NCI-H345 treated with DMSO at 0.1 percent for 48 hours (cell line): ENCODE data around the gene TPSD1.
"Not testable (repeated sequence)": the region's sequence is repeated elsewhere in the genome, so short reads cannot be mapped to it uniquely, and the experiment has no call there.

Source experiments
- DNase-seq: peaks from one replicate; lab custom pipeline; 2025; ENCODE audit not compliant: unreplicated experiment; lab: John Stamatoyannopoulos, UW

The TPSD1 gene

DNA sequence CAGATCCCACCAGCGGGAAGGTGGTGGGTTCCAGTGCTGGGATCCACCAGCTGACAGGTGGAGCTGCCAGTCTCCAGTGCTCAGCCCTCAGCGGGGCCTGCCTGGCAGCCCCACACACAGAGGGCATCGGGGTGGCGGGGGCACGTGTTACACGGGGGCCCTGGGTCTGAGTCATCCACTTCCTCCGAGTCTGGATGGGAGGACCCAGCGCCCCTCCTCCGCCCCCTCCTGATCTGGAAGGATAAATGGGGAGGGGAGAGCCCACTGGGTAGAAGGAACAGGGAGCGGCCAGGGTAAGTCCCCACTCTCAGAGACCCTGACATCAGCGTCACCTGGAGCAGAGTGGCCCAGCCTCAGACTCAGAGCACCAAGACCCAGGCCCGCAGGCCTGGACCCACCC, 15.4 kb upstream of the TPSD1 start, which contains the start of gene TPSAB1:
Gene TPSAB1, plus strand, starts transcription at position 270 of the 400 bp plus-strand sequence. CDS start 234 bp downstream, outside the sequence.
- not testable (repeated sequence) for DNase-seq

DNA sequence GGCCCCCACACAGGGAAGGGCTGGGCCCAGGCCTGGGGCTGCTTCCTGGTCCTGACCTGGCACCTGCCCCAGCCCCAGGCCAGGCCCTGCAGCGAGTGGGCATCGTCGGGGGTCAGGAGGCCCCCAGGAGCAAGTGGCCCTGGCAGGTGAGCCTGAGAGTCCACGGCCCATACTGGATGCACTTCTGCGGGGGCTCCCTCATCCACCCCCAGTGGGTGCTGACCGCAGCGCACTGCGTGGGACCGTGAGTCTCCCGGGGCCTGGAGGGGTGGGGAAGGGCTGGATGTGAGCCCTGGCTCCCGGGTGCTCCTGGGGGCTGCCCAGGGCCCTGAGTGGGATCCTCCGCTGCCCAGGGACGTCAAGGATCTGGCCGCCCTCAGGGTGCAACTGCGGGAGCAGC, 14.8 kb upstream of the TPSD1 start:
- DNase-seq = not testable (repeated sequence)

DNA sequence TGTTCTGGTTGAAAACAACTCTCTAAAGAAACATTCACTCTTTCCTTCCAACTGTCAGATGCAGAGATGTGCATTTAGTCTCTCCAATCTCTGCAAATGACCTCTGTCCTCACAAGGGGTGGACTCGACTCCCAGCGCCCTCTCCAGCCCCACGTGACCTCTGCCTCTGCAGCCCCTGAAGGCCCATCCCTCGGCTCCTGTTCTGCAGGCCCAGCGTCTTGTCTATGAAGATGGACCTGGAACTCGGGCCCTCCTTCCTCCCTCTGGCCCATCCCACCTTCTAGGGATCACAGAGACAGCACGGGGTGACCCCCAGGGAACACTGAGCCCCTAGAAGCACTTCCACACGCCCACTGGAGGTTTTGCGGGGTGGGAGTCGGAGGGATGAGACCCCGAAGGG, 12.5 kb upstream of the TPSD1 start:
- not testable (repeated sequence) for DNase-seq

DNA sequence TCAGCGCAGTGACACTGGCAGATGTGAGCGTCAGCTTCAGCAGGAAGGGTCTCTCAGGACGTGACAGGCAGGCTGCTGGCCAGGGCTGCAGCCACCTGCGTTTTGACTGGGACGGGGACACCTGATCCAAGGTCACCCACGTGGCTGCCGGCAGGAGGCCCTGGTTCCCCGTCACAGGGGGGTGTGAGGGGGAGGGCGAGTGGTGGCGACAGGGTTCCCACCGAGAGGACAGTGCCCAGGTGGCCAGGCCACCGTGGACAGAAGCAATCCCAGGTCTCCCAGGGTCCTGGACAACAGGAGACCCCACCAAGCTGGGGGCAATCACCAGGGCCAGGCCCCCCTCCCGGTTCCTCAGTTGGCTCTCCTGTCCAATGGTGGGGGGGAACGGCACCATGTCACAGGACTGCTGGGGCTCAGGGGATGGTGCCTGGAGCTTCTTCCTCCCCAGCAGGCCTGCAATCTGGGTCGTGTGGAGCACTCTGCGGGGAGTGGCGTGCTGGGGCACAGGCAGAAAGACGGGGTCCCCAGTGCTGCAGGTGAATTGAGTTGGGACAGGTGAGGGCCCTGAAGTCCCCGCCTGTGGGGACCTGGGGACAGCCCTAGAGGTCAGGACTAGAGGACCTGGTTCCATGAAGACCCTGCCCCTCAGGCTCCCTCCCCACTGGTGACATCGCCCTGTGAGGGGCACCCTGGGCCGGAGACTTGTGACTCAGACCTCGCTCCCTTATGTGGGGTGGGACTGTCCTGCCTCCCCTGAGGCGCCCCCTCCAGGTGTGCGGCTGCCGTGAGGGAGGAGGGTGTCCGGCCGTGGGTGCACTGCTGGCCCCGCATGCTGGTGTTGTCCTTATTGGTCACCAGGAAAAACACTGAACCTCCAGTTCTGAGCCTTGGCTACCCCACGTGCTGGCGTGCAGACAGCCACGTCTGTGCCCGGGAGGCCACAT, 11.7 kb upstream of the TPSD1 start:
- DNase-seq = not testable (repeated sequence)

DNA sequence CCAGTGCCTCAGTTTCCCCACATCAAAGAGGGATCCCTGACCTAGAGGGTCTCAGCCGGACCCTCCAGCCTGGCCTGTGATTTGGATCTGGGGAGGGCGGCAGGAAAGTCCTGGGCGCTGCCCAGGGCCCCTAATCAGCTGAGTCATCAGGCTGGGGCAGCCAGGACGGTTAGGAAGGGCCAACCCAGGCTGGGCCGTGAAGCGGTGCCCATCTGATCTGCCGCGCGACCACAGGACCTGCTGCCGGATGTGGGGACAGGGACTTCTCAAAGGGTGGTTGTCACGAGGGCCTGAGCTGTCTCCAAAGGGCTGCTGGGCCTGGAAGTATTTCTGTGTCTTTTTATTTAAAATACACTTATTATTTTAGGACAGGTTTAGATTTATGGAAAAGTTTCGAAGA, 11.0 kb upstream of the TPSD1 start:
- DNase-seq = no peak

DNA sequence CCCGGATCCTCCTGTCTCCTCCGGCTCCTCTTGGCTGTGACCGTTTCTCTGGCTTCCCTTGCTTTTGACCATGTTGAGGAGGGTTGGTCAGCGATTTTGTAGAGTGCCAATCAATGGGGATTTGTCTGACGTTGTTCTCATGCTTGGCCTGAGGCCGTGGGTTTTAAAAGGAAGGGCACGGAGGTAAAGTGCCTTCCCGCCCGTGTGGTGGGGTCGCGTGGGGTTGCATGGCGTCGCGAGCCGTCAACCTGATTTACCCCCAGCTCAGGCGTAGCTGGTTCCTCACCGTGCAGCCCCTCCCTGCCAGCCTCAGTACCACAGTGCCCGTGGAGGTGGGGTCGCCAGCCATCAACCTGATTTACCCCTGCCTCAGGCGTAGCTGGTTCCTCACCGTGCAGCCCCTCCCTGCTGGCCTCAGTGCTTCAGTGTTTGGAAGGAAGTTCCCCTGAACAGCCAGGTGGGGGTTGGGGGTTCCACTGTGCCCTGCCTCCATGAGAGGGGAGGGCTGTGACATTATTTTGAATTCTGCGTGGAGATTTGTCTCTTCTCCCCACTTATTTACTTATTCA, 10.3 kb upstream of the TPSD1 start:
- DNase-seq = no peak

DNA sequence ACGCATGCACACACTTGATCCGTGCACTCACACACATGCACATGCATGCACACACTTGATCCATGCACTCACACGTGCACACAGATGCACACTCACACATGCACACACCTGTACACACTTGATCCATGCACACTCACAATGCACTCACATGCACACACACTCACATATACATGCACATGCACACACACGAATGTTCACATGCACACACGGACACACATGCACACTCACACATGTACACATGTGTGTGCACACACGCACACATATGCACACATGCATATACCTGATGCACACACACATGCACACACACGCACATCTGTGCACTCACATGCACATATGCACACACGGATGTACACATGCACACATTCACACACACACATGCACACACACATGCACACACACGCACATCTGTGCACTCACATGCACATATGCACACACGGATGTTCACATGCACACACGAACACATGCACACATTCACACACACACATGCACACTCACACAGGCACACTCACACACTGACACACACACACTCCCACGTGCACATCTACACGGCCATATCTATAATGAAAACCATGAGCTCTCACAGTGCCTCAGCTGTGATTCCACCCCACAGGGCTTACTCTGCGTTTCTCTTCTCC, 7.8 kb upstream of the TPSD1 start:
- not testable (repeated sequence) for DNase-seq

DNA sequence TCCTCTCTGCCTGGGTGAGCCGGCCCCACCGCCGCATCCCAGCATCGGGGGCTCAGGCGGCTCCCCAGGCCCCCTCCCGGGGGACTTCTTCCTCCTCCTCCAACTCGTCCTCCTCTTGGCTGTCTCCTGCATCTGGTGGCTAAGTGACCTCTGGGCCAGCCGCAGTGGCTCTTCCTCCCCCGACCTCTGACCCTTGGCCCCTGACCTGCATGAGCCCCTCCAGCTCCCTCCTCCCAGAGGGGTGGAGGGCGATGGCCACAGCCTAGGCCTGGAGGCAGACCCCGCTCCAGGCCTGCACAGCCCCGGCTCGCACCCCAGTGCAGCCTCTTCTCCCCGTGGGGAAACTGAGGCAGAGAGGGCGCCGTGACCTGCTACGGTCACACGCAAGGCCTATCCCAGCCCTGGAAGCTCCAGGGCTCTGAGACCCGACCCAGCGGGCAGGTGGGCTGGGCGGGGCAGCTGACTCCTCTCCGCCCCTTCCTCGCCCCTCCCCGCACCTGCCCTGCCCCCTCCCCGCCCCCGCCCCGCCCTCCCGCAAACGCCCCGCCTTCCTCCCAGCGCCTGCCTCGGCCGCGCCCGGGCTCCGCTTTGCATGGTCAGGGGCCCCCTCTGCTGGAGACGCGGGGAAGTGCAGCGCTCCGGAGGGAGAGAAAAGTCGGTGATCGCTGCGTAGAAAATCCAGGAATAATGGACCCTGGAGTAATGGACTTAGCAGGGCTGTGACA, 6.7 kb upstream of the TPSD1 start:
- DNase-seq = not testable (repeated sequence)

DNA sequence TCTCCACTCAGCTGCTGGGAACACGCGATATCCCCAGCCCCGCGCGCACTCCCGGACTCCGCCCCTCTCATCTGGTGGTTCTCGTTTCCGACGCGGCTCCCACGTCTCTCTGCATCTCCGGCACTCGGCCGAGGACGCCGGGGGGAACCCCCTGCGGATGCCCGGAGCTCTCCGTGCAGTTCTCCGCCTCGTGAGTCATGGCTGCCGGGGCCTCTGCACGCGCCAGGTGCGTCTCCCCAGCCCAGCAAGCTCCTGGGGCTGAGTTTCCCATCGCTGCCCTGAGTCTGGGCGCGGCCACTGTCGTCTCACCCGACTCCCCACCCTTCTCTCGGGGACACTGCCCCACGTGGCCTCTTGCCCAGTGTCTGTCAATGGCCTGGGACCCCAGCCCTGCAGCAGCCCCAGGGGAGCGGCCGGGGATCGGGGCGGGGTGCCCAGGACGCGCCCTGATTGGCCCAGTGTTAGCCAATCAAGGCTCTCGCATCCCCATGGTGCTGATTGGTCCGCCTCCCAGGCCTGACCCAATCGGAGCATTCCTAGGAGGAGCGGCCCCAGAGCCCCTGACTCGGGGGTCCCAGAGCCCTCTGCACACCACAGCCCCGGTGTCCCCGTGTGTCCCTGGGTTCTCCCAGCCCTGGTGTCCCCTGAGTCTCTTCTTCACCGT, 2.0 kb upstream of the TPSD1 start:
- not testable (repeated sequence) for DNase-seq

DNA sequence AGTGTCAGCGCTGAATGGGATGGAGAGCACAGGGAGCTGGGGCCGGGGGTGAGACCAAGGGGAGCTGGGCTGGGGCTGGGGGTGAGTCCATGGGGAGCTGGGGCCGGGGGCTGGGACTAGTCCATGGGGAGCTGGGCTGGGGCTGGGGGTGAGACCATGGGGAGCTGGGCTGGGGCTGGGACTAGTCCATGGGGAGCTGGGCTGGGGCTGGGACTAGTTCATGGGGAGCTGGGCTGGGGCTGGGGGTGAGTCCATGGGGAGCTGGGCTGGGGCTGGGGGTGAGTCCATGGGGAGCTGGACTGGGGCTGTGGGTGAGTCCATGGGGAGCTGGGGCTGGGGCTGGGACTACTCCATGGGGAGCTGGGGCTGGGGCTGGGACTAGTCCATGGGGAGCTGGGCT, 1.0 kb upstream of the TPSD1 start:
- DNase-seq = not testable (repeated sequence)

DNA sequence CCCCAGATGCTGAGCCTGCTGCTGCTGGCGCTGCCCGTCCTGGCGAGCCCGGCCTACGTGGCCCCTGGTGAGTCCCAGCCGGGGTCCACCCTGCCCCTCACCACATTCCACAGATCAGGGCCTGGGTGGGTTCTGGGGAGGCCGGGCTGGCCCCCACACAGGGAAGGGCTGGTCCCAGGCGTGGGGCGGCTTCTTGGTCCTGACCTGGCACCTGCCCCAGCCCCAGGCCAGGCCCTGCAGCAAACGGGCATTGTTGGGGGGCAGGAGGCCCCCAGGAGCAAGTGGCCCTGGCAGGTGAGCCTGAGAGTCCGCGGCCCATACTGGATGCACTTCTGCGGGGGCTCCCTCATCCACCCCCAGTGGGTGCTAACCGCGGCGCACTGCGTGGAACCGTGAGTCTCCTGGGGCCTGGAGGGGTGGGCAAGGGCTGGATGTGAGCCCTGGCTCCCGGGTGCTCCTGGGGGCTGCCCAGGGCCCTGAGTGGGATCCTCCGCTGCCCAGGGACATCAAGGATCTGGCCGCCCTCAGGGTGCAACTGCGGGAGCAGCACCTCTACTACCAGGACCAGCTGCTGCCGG, 516 bp downstream of the TPSD1 start:
- not testable (repeated sequence) for DNase-seq

DNA sequence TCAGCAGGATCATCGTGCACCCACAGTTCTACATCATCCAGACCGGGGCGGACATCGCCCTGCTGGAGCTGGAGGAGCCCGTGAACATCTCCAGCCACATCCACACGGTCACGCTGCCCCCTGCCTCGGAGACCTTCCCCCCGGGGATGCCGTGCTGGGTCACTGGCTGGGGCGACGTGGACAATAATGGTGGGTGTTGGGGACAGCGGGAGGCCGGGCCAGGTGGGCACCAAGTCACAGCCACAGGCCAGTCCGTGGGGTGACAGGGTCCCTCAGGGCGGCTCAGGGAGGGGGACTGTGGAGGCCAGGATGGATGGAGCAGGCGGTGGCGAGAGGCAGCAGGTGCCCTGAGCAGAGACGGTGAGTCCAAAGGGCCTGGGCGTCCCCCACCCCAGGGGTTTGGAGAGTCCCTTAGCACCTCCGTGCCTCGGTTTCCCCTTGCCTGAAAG, 1.0 kb downstream of the TPSD1 start:
- no peak for DNase-seq

DNA sequence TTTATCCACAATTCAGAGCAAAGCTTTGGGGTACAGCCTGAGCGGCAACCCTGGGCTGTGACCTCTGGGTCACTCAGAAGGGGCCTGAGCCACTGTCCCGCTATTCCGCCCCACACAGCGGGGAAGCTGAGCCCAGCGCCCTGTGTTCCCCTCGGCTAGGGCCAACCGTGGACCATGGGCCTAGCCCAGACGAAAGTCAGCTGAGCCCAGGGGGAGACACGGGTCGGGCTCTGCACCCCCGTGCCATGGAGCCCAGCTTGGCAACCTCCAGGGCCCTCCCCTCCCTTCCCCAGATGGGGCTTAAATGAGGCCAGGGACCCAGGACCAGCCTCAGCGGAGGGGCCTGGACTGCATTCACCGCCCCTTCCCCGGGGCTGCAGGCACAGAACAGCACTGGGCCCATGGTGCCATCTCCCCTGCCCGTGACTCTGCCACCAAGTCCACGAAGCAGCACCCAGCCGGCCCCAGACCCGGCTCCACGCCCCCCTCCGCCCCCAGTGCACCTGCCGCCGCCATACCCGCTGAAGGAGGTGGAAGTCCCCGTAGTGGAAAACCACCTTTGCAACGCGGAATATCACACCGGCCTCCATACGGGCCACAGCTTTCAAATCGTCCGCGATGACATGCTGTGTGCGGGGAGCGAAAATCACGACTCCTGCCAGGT, 1.8 kb downstream of the TPSD1 start:
- DNase-seq = no peak

DNA sequence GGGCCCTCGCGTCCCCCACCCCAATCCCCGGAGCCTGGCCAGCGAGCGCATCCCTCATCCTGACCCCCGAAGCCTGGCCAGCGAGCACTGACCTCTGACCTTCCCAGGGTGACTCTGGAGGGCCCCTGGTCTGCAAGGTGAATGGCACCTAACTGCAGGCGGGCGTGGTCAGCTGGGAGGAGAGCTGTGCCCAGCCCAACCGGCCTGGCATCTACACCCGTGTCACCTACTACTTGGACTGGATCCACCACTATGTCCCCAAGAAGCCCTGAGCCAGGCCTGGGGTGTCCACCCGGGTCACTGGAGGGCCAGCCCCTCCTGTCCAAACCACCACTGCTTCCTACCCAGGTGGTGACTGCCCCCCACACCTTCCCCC, 2.3 kb downstream of the TPSD1 start:
- no peak for DNase-seq

DNA sequence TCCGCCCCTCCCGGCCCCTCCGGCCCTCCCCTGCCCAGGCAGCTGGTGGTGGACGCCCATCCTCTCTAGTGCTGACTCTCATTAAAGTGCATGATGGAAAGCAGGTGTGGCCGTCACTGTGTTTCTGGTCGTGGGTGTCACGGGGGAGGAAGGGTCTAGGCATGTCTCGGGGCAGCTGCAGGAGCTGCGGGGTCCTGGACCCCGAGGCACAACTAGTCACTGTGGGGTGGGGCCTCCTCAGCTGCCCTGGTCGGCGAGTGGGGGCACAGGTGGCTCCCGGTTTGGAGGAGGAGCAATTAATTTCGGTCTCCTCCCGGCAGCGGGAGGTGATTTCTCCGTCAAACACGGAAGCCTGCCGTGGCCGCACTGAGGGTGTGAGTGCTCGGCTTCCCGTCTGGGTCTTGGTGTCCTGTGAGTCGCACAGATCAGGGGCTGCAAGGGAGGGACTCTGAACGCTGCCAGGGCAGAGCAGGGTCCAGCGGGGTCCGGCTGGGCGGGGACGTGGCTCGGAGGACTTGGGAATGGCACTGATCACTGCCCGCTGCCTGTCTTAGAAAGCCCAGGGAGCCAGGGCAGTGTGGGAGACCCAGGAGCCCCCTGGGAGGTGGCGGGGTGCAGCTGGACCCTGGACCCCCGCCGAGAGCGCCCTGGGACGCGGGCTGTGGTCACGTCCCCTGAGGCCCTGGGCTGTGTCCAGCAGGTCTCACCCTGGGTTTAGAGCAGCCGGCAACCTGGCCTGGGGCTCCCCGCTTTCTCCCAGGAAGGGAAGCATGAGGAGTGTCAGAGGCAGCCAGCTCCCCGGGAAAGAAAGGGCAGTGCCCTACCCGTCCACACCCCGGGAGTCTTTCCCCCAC, 3.3 kb downstream of the TPSD1 start:
- no peak for DNase-seq

DNA sequence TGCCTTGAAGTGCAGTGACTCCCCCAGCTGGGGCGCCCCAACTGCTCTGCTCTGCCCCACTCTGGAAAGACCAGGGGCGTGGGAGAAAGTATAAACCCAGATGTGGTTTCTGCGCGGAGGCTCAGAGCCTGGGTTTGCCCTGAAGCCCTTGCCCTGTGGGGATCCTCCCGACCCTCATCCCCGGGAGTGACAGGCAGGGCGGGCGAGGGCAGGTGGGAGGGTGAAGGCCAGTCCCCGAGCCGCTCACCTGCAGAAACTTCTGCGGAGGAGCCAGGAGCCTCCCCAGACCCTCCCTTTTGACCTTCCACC, 3.8 kb downstream of the TPSD1 start:
- no peak for DNase-seq

DNA sequence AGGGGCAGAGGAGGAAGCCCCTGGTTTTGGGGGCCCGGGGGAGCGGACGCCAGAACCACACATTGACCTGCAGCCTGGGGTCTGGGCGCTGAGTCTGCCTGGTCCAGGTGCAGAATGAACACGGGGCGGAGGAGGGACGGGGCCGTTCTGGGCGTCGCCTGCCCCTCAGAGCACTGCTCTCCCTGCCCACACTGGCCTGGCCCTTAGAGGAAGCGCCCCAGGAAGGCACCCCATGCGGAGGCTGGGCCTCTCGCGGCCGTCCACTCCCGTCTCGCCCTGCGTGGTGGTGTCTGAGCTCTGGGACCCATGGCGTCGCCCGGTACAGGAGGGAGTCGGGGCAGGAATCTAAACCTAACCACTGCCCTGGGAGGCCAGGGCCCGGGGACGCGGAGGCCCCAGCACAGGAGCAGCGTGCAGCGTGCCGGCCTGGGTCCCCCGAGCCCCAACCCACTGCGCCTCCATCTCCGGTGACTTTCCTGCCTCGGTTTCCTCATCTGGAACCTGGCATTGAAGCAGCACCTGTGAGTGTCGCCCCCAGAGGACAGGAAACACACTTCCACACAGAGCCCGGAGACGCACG, 4.3 kb downstream of the TPSD1 start:
- no peak for DNase-seq

DNA sequence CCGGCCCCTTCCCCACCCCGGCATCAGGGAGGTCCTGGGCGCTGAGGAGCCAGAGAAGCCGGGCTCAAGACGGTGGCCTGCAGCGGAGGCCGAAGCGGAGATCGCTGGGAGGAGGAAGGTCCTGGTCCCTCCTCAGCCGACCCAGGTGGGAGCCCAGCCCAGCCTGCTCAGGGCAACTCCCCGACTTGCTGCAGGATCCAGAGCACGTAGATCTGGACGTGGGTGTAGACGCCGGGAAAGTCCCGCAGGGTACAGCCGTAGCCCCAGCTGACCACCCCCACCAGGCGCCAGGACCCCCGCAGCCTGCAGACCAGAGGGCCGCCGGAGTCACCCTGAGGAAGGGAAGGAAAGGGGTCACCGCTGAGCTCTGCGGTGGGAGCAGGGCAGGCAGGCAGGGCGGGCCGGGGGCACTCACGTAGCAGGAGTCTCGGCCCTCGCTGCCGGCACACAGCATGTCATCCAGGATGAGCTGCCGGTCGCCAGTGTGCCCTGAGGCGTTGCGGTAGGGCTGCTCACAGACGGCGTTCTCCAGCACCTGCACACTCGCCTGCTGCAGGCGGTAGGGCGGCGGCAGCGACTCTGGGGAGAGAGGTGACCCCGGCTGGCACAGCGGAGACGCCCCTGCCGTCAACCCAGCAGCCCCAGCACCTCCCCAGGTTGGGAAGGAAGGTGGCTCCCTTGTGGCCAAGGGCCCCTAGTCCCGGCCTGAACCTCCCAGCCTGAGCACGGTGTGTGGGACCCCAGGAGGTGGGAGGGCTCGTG, 5.4 kb downstream of the TPSD1 start:
- peak; percentile 76 for DNase-seq
